ENCODE data around the gene WNT8B. TPM values are rescaled to one million over a fixed set of nuclear protein-coding genes. Genes with fewer than 3 reads are reported as not detected.

The WNT8B gene
- total RNA-seq, 1 experiment from 2014 or later, result 0.14 TPM

- TF ChIP-seq CTCF (IDR thresholded peaks at IDR 0.05; ENCODE audit: insufficient read depth in 1 of 2, low read depth in 1 of 2, low read length in 1 of 2, severe bottlenecking in 1 of 2, unreplicated experiment in 1 of 2), result no peak
- no peak for DNase-seq
- CTCF ChIA-PET, result interaction anchor here (2.0 to 5.0 kb wide), 3 partner anchors 12 to 61 kb away, joined by 8 to 38 read pairs (median 37); no protein-coding TSS in a partner anchor
Measured at GRCh38 chr10:100506596-100507356, 44.0 kb downstream of the WNT8B start.

DNA sequence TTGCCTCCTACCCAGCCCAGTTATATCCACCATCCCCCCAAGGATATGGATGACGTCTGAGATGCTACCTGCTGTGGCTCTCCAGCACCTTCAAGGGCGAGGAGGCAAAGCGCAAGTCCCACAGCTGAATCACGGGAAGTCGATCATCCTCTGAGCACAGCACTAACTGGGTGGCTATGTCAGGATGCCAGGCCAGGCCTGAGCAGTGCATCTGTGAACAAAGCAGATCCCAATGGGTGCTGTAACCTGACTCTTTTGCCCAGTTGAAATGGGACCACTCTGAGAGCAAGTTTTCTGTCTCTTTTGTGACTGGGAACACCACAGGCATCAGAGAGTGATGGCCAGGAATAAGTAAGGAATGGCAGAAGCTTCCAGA lies 44.5 kb downstream of the WNT8B start:
- peaks cover 12% of the 10 kb centered on the region for H3K4me1 Mint-ChIP-seq (ENCODE audit: low read depth, unreplicated experiment)
- no peaks in the 10 kb centered on the region for H3K36me3 Mint-ChIP-seq (ENCODE audit: insufficient read depth, unreplicated experiment)
- no peak overlapping the region for H3K27ac Mint-ChIP-seq (ENCODE audit: unreplicated experiment)
- intact Hi-C loops (cut with micrococcal nuclease; ENCODE audit: unreplicated experiment), result loop anchor here (5.0 kb wide), 1 partner anchor 280 kb away; the partner anchor contains the start of gene CHUK
- H3K27me3 ChIP-seq (replicated peaks; ENCODE audit: control insufficient read depth, insufficient read depth, low read length), result no peaks in the 10 kb centered on the region
- peaks cover 19% of the 10 kb centered on the region for H3K4me1 ChIP-seq
- H3K4me3 Mint-ChIP-seq (ENCODE audit: unreplicated experiment), result no peak overlapping the region
- DNase-seq, result no peak
- no peaks in the 10 kb centered on the region for H3K9me3 ChIP-seq
- H3K27me3 Mint-ChIP-seq (ENCODE audit: insufficient read depth, unreplicated experiment), result no peaks in the 10 kb centered on the region
- no peaks in the 10 kb centered on the region for H3K9me3 Mint-ChIP-seq (ENCODE audit: unreplicated experiment)
- no peak overlapping the region for H3K4me3 ChIP-seq (ENCODE audit: low read depth, low read length)
- no TSS peak for BruUV-seq (replicated peaks)
- no peak for TF ChIP-seq CTCF (IDR thresholded peaks at IDR 0.05; ENCODE audit: insufficient read depth in 1 of 2, low read depth in 1 of 2, low read length in 1 of 2, severe bottlenecking in 1 of 2, unreplicated experiment in 1 of 2)
- CTCF ChIA-PET, result interaction anchor here (2.0 to 5.0 kb wide), 3 partner anchors 11 to 61 kb away, joined by 8 to 38 read pairs (median 37); no protein-coding TSS in a partner anchor
- no peaks in the 10 kb centered on the region for H3K36me3 ChIP-seq (ENCODE audit: control insufficient read depth, insufficient read depth, low read length)
- POLR2A ChIA-PET, result no interaction called here

More at GRCh38 chr10:100506596-100507356, 44.0 kb downstream of the WNT8B start:
- Histone ChIP-seq H3K4me3 (ENCODE audit: low read depth, low read length) (no peak overlapping the region), H3K4me1 (peaks cover 15% of the 10 kb centered on the region), H3K9me3 (no peaks in the 10 kb centered on the region), H3K27me3 (replicated peaks; ENCODE audit: control insufficient read depth, insufficient read depth, low read length) (no peaks in the 10 kb centered on the region), H3K36me3 (ENCODE audit: control insufficient read depth, insufficient read depth, low read length) (no peaks in the 10 kb centered on the region)
- BruUV-seq (replicated peaks), result no TSS peak
- intact Hi-C loops (cut with micrococcal nuclease; ENCODE audit: unreplicated experiment), result loop anchor here (5.0 kb wide), 1 partner anchor 279 kb away; the partner anchor contains the start of gene CHUK
- no peaks in the 10 kb centered on the region for H3K9me3 Mint-ChIP-seq (ENCODE audit: unreplicated experiment)
- H3K4me1 Mint-ChIP-seq (ENCODE audit: low read depth, unreplicated experiment), result peaks cover 12% of the 10 kb centered on the region
- no peak overlapping the region for H3K4me3 Mint-ChIP-seq (ENCODE audit: unreplicated experiment)
- POLR2A ChIA-PET, result no interaction called here
- no peaks in the 10 kb centered on the region for H3K27me3 Mint-ChIP-seq (ENCODE audit: insufficient read depth, unreplicated experiment)
- H3K36me3 Mint-ChIP-seq (ENCODE audit: insufficient read depth, unreplicated experiment), result no peaks in the 10 kb centered on the region
- no peak overlapping the region for H3K27ac Mint-ChIP-seq (ENCODE audit: unreplicated experiment)

GRCh38 chr10:100508266-100508665 lies 45.5 kb downstream of the WNT8B start:
- intact Hi-C loops (cut with micrococcal nuclease; ENCODE audit: unreplicated experiment), result loop anchor here (1.0 to 5.0 kb wide), 7 partner anchors 26 to 281 kb away; partner anchors contain the start of gene CHUK
- Histone ChIP-seq H3K27me3 (replicated peaks; ENCODE audit: control insufficient read depth, insufficient read depth, low read length) (no peaks in the 10 kb centered on the region), H3K9me3 (no peaks in the 10 kb centered on the region), H3K36me3 (ENCODE audit: control insufficient read depth, insufficient read depth, low read length) (no peaks in the 10 kb centered on the region), H3K4me1 (peaks cover 22% of the 10 kb centered on the region), H3K4me3 (ENCODE audit: low read depth, low read length) (no peak overlapping the region)
- ChIA-PET CTCF (interaction anchor here (0.9 to 5.0 kb wide), 19 partner anchors 10 to 370 kb away, joined by 3 to 38 read pairs (median 5); partner anchors contain the start of gene HIF1AN), POLR2A (interaction anchor here (0.8 kb wide), 1 partner anchor 148 kb away, joined by 3 read pairs; no protein-coding TSS in a partner anchor)
- DNase-seq, result no peak
- H3K9me3 Mint-ChIP-seq (ENCODE audit: unreplicated experiment), result no peaks in the 10 kb centered on the region
- no peak overlapping the region for H3K4me3 Mint-ChIP-seq (ENCODE audit: unreplicated experiment)
- no peaks in the 10 kb centered on the region for H3K36me3 Mint-ChIP-seq (ENCODE audit: insufficient read depth, unreplicated experiment)
- H3K27ac Mint-ChIP-seq (ENCODE audit: unreplicated experiment), result no peak overlapping the region
- TF ChIP-seq CTCF (IDR thresholded peaks at IDR 0.05; ENCODE audit: insufficient read depth in 1 of 2, low read depth in 1 of 2, low read length in 1 of 2, severe bottlenecking in 1 of 2, unreplicated experiment in 1 of 2), result no peak
- no TSS peak for BruUV-seq (replicated peaks)
- H3K4me1 Mint-ChIP-seq (ENCODE audit: low read depth, unreplicated experiment), result peaks cover 12% of the 10 kb centered on the region
- no peaks in the 10 kb centered on the region for H3K27me3 Mint-ChIP-seq (ENCODE audit: insufficient read depth, unreplicated experiment)

All from Caco-2 (cell line).